LNCaP clone FGC (cell line): ENCODE results near the gene WASHC2C.
"Not testable (repeated sequence)": the region's sequence is repeated elsewhere in the genome, so short reads cannot be mapped to it uniquely, and the experiment has no call there.

Experiments used
- DNase-seq: peaks from one replicate; pipeline ENCODE4 v3.0.0-alpha.2; 2011; ENCODE audit warnings: low read depth
- H3K4me3 ChIP-seq: 2 replicates; pipeline ENCODE4 v1.5.1; 2011; ENCODE audit warnings: mild to moderate bottlenecking, low read depth, low read length, control low read depth
- TF ChIP-seq, protein P1 (sequence below): IDR thresholded peaks from 2 replicates; pipeline ENCODE4 v1.5.1; 2012; ENCODE audit warnings: mild to moderate bottlenecking; ENCODE audit not compliant: control insufficient read depth, insufficient read depth; ENCODE audit errors: extremely low read depth

Gene WASHC2C

GRCh38 chr10:45809837-45810236, 82.8 kb downstream of the WASHC2C start:
- TF ChIP-seq, protein P1, sequence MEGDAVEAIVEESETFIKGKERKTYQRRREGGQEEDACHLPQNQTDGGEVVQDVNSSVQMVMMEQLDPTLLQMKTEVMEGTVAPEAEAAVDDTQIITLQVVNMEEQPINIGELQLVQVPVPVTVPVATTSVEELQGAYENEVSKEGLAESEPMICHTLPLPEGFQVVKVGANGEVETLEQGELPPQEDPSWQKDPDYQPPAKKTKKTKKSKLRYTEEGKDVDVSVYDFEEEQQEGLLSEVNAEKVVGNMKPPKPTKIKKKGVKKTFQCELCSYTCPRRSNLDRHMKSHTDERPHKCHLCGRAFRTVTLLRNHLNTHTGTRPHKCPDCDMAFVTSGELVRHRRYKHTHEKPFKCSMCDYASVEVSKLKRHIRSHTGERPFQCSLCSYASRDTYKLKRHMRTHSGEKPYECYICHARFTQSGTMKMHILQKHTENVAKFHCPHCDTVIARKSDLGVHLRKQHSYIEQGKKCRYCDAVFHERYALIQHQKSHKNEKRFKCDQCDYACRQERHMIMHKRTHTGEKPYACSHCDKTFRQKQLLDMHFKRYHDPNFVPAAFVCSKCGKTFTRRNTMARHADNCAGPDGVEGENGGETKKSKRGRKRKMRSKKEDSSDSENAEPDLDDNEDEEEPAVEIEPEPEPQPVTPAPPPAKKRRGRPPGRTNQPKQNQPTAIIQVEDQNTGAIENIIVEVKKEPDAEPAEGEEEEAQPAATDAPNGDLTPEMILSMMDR, result peak; percentile 45
- no peak overlapping the region for H3K4me3 ChIP-seq
- peak; percentile 3 for DNase-seq

DNA sequence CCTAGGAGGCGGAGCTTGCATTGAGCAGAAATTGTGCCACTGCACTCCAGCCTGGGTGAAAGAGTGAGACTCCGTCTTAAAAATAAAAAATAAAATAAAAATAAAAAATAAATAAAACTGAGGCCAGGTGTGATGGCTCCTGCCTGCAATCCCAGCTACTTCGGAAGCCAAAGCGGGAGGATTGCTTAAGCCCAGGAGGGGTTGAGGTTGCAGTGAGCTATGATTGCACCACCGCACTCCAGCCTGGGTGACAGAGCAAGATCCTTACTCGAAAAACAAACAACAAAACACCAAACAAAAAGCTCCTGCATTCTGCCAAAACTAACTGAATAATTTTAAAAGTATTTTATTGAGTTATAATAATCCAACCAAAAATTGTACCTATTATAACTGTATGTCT, 84.0 kb downstream of the WASHC2C start:
- DNase-seq, result no peak
- H3K4me3 ChIP-seq, result no peak overlapping the region
- TF ChIP-seq, protein P1, result no peak

GRCh38 chr10:45812959-45813358, 85.9 kb downstream of the WASHC2C start:
- not testable (repeated sequence) for H3K4me3 ChIP-seq, DNase-seq

DNA sequence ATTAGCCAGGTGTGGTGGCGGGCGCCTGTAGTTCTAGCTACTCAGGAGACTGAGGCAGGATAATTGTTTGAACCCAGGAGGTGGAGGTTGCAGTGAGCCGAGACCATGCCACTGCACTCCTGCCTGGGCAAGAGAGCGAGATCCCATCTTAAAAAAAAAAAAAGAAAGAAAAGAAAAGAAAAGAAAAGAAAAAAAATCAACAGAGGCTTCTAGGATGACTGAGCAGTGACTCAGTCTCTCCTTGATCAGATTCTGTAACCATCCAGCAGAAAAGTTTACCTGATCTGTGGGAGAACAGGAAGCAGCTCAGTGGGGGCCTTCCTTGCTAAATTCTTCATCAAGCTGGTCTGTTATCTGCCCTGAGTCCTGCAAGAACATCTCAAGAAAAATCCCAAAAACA, 87.1 kb downstream of the WASHC2C start:
- H3K4me3 ChIP-seq, DNase-seq: not testable (repeated sequence)

DNA sequence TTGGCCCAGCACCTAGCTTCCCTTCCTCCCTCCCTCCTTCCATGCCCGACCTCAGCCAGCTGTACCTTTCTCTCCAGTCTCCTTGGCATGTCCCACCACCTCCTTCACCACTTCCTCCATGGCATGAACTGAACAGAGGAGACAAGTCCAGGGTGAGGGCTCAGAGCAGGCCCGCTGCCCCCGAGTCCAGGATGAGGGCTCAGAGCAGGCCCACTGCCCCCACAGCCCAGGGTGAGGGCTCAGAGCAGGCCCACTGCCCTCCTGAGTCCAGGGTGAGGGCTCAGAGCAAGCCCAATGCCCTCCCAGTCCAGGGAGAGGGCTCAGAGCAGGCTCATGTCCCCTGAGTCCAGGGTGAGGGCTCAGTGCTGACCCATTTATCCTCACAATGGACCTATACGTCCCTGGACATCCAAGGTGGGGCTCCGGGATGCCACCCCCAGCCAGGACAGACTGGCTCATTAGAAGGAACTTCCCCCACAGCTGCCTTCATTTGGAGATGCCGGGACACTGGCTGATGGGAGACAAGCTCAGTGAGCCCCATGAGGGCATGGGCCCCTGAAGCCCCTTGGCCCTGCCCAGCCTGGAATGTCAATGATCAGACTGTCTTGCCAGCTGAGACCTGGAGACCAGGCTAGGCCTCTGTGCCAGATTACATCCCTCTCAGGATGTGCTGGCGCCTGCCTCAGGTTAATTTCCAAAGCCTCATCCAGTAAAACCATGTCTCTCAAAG, 90.2 kb downstream of the WASHC2C start:
- DNase-seq, result no peak
- no peak overlapping the region for H3K4me3 ChIP-seq

GRCh38 chr10:45817912-45818311, 90.8 kb downstream of the WASHC2C start:
- DNase-seq, result no peak
- no peak overlapping the region for H3K4me3 ChIP-seq
- TF ChIP-seq, protein P1, result no peak

More for the DNA sequence above, 90.2 kb downstream of the WASHC2C start:
- TF ChIP-seq, protein P1, result no peak

- H3K4me3 ChIP-seq, result no peak overlapping the region
- no peak for DNase-seq
- TF ChIP-seq, protein P1, result no peak
Observed at GRCh38 chr10:45819552-45819951, 92.5 kb downstream of the WASHC2C start.

DNA sequence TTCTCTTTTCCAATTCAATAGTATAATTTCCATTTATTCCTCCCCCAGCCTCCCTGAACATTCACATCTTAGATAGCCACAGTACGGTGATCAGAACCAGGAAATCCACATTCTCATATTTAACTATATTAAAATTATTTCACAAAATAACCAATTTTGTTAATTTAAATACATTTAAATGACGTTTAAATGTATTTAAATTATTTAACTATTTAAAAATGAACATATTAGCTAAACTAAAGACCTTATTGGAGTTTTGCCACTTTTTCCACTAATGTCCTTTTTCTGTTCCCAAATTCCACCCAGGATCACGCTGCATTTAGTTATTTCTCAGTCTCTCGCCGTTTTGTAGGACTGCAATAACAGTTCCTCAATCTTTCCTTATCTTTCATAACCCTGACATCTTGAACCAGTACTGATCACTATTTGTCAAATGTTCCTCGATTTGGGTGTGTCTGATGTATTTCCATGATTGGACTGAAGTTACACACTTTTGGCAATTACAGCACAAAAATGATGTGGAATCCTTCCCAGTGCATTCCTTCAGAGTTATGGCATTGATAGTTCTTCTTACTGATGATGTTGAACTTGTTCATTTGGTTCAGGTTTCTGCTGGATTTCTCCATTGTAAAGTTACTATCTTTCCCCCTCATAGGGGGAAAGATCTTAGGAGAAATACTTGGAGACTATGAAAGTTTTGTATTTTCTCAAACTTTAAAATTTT, 93.2 kb downstream of the WASHC2C start:
- DNase-seq, H3K4me3 ChIP-seq: not testable (repeated sequence)

GRCh38 chr10:45822918-45823317, 95.9 kb downstream of the WASHC2C start:
- DNase-seq, result peak; percentile 83
- H3K4me3 ChIP-seq, result not testable (repeated sequence)
